Neural cell (in vitro differentiated cells): ENCODE measurements around the gene NOSIP. TPM values are rescaled to one million over a fixed set of nuclear protein-coding genes. Genes with fewer than 3 reads are reported as not detected.

ENCODE experiments used
- H2AFZ ChIP-seq: fragments of 200-600, 300-800 bp; sonication (generic), shearing (Covaris generic); 2 replicates; pipeline ENCODE4 v1.6.0; 2014; ENCODE audit warnings: low read depth, mild to moderate bottlenecking, antibody characterized with exemption, low read length, moderate library complexity
- H3F3A ChIP-seq: fragments of 200-600 bp; shearing (Covaris generic); 2 replicates; pipeline ENCODE4 v1.6.1; 2016; ENCODE audit warnings: mild to moderate bottlenecking, moderate library complexity, mixed read lengths, antibody characterized with exemption, low read length; ENCODE audit not compliant: insufficient read depth, poor library complexity, severe bottlenecking
- H3K27ac ChIP-seq: fragments of 200-600, 300-800 bp; sonication (generic), shearing (Covaris generic); 2 replicates; pipeline ENCODE4 v1.5.1; 2014; ENCODE audit warnings: mild to moderate bottlenecking, low read length, moderate library complexity
- H3K27me3 ChIP-seq: fragments of 300-800, 200-600 bp; sonication (generic), shearing (Covaris generic); 2 replicates; pipeline ENCODE4 v1.6.0; 2014; ENCODE audit warnings: mild to moderate bottlenecking, low read depth, low read length, moderate library complexity; ENCODE audit not compliant: insufficient read depth
- H3K36me3 ChIP-seq: fragments of 300-800, 200-600 bp; sonication (generic), shearing (Covaris generic); 2 replicates; pipeline ENCODE4 v1.5.1; 2014; ENCODE audit warnings: mild to moderate bottlenecking, antibody characterized with exemption, low read length, moderate library complexity; ENCODE audit not compliant: insufficient read depth
- H3K4me2 ChIP-seq: fragments of 300-800, 200-600 bp; sonication (generic), shearing (Covaris generic); 2 replicates; pipeline ENCODE4 v1.6.0; 2014; ENCODE audit warnings: mild to moderate bottlenecking, low read length
- H3K4me3 ChIP-seq: fragments of 300-800, 200-600 bp; sonication (generic), shearing (Covaris generic); 2 replicates; pipeline ENCODE4 v1.5.1; 2014; ENCODE audit warnings: mild to moderate bottlenecking, low read length, moderate library complexity
- H3K79me2 ChIP-seq: fragments of 200-600 bp; shearing (Covaris generic); replicated peaks from 2 replicates; pipeline ENCODE4 v1.6.0; 2014; ENCODE audit warnings: mild to moderate bottlenecking, low read length, moderate library complexity; ENCODE audit not compliant: insufficient read depth
- H3K9ac ChIP-seq: fragments of 300-800, 200-600 bp; sonication (generic), shearing (Covaris generic); 2 replicates; pipeline ENCODE4 v1.6.1; 2016; ENCODE audit warnings: mild to moderate bottlenecking, low read length, mixed read lengths
- H3K9me2 ChIP-seq: fragments of 200-600 bp; shearing (Covaris generic); 2 replicates; pipeline ENCODE4 v1.6.1; 2016; ENCODE audit warnings: mild to moderate bottlenecking, low read length, mixed read lengths; ENCODE audit not compliant: insufficient read depth
- H3K9me3 ChIP-seq: fragments of 200-600, 300-800 bp; sonication (generic), shearing (Covaris generic); 2 replicates; pipeline ENCODE4 v1.6.1; 2016; ENCODE audit warnings: mild to moderate bottlenecking, mixed run types, low read length, moderate library complexity, mixed read lengths
- H4K20me1 ChIP-seq: fragments of 200-600 bp; shearing (Covaris generic); 2 replicates; pipeline ENCODE4 v1.6.1; 2016; ENCODE audit warnings: mild to moderate bottlenecking, mixed run types; ENCODE audit not compliant: insufficient read depth
- EP300 ChIP-seq: fragments of 450-650 bp; conservative IDR thresholded peaks from 2 replicates; pipeline ENCODE4 v1.6.1; 2014; ENCODE audit warnings: antibody characterized with exemption, mild to moderate bottlenecking, moderate library complexity; ENCODE audit not compliant: poor library complexity, severe bottlenecking
- EZH2 ChIP-seq: fragments of 200-600, 300-800 bp; shearing (Covaris generic), sonication (generic); IDR thresholded peaks from 2 replicates; pipeline ENCODE4 v1.6.1; 2014; ENCODE audit warnings: antibody characterized with exemption, low read length, borderline replicate concordance, mild to moderate bottlenecking; ENCODE audit not compliant: insufficient read depth, poor library complexity, severe bottlenecking
- MXI1 ChIP-seq: fragments of 450-650 bp; conservative IDR thresholded peaks from 2 replicates; pipeline ENCODE4 v1.6.1; 2014; ENCODE audit warnings: antibody characterized with exemption, mild to moderate bottlenecking; ENCODE audit not compliant: poor library complexity, severe bottlenecking
- REST ChIP-seq: IDR thresholded peaks from 2 replicates; pipeline ENCODE4 v1.6.1; 2012; ENCODE audit warnings: borderline replicate concordance
- SMC3 ChIP-seq: fragments of 450-650 bp; conservative IDR thresholded peaks from 2 replicates; pipeline ENCODE4 v1.6.1; 2014; ENCODE audit warnings: antibody characterized with exemption, mild to moderate bottlenecking, moderate library complexity; ENCODE audit not compliant: poor library complexity
- polyA plus RNA-seq: library from polyadenylated mRNA; depleted of rRNA; stranded (reverse); fragments of >200 nt; gene quantifications from 2 replicates; pipeline ENCODE4 v1.2.3, GENCODE V29; 2014
- TF ChIP-seq, protein P1 (sequence below): fragments of 450-650 bp; IDR thresholded peaks from 2 replicates; pipeline ENCODE4 v1.5.1; 2014; ENCODE audit warnings: antibody characterized with exemption, mild to moderate bottlenecking, moderate library complexity; ENCODE audit not compliant: poor library complexity, severe bottlenecking

The NOSIP gene
- polyA plus RNA-seq, 1 donor from 2014 or later: 129 TPM

DNA sequence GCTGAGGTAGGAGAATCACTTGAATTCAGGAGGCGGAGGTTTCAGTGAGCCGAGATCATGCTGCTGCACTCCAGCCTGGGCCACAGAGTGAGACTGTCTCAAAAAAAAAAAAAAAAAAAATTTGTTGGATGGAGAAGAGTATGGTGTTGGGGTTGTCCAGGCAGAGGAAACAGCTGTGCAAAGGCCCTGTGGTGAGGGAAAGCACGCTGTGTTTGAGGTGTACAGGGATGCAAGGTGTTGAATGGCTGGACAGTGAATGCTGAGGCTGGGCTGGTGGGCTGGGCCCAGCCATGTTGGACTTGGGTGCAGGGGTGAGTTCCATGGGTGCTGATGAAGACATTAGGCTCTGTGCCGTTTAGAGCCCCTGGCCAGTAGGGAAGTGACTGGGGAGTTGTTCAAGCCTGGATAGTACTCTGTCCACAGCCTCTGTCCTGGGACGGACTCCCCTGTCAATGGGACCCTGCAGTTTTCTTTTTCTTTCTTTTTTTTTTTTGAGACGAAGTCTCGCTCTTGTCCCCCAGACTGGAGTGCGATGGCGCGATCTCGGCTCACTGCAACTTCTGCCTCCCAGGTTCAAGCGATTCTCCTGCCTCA, 29.2 kb upstream of the NOSIP start:
- H3K36me3 ChIP-seq: no peaks in the 10 kb centered on the region
- TF ChIP-seq MXI1: no peak
- TF ChIP-seq, protein P1, sequence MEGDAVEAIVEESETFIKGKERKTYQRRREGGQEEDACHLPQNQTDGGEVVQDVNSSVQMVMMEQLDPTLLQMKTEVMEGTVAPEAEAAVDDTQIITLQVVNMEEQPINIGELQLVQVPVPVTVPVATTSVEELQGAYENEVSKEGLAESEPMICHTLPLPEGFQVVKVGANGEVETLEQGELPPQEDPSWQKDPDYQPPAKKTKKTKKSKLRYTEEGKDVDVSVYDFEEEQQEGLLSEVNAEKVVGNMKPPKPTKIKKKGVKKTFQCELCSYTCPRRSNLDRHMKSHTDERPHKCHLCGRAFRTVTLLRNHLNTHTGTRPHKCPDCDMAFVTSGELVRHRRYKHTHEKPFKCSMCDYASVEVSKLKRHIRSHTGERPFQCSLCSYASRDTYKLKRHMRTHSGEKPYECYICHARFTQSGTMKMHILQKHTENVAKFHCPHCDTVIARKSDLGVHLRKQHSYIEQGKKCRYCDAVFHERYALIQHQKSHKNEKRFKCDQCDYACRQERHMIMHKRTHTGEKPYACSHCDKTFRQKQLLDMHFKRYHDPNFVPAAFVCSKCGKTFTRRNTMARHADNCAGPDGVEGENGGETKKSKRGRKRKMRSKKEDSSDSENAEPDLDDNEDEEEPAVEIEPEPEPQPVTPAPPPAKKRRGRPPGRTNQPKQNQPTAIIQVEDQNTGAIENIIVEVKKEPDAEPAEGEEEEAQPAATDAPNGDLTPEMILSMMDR: no peak
- TF ChIP-seq EZH2: no peak
- no peak for TF ChIP-seq EP300
- no peaks in the 10 kb centered on the region for H4K20me1 ChIP-seq
- no peaks in the 10 kb centered on the region for H3K27me3 ChIP-seq
- H3K9ac ChIP-seq: no peak overlapping the region
- H3K27ac ChIP-seq: no peak overlapping the region
- no peak overlapping the region for H3K4me3 ChIP-seq
- H3K79me2 ChIP-seq: peaks cover 41% of the 10 kb centered on the region
- H3F3A ChIP-seq: no peaks in the 10 kb centered on the region
- no peak overlapping the region for H3K4me2 ChIP-seq
- no peak overlapping the region for H2AFZ ChIP-seq
- no peaks in the 10 kb centered on the region for H3K9me3 ChIP-seq
- no peaks in the 10 kb centered on the region for H3K9me2 ChIP-seq

- H3K27me3 ChIP-seq: no peaks in the 10 kb centered on the region
- H3K9ac ChIP-seq: no peak overlapping the region
- no peak overlapping the region for H3K4me2 ChIP-seq
- H3K79me2 ChIP-seq: peaks cover 45% of the 10 kb centered on the region
- H2AFZ ChIP-seq: no peak overlapping the region
- no peaks in the 10 kb centered on the region for H3K36me3 ChIP-seq
- H3K9me2 ChIP-seq: no peaks in the 10 kb centered on the region
- TF ChIP-seq EP300 (no peak), REST (no peak), SMC3 (no peak)
- TF ChIP-seq, protein P1: no peak
- H3K9me3 ChIP-seq: no peaks in the 10 kb centered on the region
- no peak overlapping the region for H3K27ac ChIP-seq
- H3F3A ChIP-seq: no peaks in the 10 kb centered on the region
- H3K4me3 ChIP-seq: no peak overlapping the region
- no peaks in the 10 kb centered on the region for H4K20me1 ChIP-seq
Measured at GRCh38 chr19:49605605-49606004, 25.2 kb upstream of the NOSIP start.
